Pons (tissue), 1 donor: ENCODE measurements around the gene DCC.
"Not testable (repeated sequence)": the region's sequence is repeated elsewhere in the genome, so short reads cannot be mapped to it uniquely, and the experiment has no call there.

Source experiments
- DNase-seq: peaks from one replicate; pipeline ENCODE4 v3.0.0-alpha.2; 2016; ENCODE audit warnings: low spot score

The DCC gene

DNA sequence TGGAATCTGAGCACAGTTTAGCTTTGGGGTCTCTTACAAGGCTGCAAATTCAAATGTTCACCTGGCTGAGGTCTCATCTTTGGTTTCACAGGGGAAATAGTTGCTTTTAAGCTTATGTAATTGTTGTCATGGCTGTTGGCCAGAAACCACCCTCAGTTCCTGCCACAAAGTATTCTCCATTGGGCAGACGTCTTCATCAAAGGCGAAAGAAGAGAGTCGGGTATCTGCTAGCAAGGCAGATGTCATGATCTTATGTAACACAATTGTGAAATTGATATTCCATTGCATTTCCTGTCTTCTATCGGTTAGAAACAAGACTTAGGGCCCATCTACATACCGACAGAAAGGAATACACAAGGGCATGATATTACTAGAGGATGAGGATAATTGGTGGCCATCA is 1068.3 kb downstream of the DCC start:
- no peak for DNase-seq

DNA sequence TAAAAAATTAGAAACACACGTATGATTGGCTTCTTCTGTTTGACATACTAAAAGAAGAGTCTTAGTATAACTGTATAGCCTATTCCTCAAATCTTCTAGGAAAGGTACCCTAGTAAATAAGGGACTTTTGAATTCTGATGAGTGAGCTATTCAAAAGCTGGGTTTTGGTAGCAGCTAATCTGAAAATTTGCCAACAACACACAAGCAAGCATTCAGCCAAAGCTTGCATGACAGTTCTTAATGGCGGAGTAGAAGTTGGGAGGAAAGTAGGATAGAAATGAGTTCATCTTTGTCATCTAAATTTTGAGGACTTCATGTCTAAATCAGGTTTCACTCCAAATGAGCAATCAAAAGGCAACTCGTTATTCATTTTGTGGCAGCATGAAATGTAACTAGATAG is 1071.5 kb downstream of the DCC start:
- peak; percentile 79 for DNase-seq

DNA sequence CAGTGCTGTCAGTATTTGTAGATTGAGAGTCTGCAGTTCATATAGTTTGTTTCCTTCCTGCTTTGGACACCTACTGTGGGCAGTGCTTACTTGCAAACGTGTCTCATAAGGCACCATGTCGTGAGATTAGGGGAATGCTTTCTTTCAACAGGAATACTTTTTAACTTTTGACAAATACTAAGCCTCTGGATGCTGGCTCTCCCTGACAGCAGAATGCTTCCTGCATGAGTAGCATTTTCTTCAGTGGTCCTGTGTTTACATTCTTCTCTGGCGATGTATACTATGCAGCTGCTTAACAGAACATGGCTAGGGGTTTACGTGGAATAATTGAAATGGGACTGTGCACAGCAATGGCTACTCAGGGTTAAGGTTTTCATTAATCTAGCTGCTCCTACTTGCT is 1077.0 kb downstream of the DCC start:
- DNase-seq: no peak

DNA sequence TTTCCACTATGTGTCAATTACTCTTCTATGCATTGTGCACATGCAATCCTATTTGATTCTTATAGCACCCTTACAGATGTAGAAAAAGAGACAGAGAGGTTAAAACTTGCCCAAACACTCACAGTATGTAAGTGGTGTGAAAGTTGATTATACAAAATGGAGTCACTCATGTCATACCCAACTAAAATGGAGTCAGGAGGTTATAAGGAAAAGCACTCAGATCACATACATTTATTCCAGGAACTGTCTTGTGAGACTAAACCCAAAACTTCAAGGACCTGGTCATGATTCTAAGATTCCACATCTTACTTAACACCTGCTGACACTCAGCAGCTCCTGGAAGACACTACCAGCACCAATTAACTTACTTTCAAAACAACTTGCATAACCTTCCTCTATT is 1081.9 kb downstream of the DCC start:
- DNase-seq: no peak

DNA sequence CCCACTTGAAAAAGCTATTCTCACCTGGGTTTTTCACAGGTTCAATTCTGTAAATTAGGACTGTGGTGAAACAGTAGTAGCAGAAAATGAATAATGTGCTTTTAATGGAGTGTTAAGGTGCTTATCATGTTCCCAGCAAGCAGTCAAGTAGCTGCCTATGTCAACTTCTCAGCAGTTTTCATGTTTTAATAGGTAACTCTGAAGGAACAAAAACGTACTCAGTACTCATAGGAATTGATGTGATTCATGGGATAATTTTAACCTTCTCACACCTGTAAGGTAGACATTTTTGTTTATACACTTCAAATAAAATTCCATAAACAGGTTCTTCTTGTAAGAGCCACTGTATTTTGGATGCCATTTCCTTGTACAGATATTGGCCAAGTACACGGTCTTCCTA is 1082.9 kb downstream of the DCC start:
- DNase-seq: no peak

DNA sequence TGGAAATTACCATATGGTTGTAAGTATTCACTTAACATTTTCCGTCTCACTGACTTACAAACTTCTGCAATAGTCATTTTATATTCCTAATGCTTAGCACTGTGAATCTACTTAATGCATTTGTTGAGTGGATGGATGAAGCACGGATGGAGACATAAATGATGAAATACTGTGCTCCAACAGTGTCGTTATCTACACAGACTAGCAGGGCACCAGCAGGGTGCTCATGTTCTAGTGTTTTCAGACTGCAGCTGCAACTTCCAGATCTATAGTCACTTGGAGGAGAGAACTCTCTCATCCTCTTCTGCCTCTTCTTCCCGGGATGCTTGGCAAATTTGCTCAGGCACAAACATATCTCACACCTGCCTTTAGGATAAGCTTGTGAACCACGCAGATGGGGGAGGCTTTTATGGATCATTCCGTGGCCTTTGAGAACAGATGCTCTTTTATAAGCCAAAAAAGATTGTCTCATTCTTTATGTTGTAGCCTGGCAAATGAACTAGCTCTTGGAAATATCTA is 1086.7 kb downstream of the DCC start:
- no peak for DNase-seq

DNA sequence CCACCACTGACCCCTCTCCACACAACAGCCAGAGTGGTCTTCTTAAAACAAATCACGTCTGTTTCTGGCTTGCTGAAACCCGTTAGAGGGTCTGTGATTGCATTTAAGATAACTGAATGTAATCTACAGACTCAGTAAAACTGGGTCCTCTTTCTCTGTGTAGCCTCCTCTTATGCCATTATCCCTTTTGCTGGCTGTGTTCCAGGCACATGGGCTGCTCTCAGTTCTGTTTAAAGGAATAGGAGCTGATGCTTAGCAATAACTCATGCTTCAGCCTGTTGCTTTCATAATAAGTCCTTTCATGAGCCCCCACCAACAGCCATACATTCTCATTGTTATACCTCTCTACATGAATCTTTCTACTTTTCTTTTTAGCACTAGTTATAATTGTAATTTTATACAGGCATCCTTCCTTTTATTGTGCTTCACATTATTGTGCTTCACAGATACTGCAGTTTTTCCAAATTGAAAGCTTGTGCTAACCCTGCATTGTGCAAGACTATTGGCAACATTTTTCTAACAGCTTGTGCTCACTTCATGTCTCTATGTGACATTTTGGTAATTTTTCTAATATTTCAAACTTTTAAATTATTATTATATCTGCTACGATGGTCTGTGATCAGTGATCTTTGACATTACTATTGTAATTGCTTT is 1101.9 kb downstream of the DCC start:
- no peak for DNase-seq

DNA sequence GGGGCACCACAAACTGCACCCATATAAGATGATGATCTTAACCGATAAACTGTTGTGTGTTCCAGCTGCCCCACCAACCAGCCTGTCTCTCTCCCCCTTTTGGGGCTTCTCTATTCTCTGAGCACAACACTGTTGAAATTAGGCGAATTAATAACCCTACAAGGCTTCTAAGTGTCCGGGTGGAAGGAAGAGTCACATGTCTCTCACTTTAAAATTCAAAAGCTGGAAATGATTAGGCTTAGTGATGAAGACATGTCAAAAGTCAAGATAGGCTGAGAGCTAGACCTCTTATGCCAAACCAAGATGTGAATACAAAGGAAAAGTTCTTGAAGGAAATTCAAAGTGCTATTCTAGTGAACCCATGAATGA is 1102.4 kb downstream of the DCC start:
- DNase-seq: no peak

DNA sequence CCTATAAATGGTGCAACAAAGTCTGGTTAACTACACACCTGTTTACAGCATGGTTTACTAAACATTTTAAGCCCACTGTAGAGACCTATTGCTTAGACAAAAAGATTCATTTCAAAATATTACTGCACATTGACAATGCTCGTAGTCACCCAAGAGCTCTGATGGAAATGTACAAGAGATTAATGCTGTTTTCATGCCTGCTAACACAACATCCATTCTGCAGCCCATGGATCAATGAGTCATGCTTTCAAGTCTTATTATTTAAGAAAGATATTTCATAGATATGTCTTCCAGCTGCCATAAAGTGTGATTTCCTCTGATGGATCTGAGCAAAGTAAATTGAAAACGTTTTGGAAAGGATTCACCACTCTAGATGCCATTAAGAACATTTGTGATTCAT is 1103.3 kb downstream of the DCC start:
- DNase-seq: no peak

DNA sequence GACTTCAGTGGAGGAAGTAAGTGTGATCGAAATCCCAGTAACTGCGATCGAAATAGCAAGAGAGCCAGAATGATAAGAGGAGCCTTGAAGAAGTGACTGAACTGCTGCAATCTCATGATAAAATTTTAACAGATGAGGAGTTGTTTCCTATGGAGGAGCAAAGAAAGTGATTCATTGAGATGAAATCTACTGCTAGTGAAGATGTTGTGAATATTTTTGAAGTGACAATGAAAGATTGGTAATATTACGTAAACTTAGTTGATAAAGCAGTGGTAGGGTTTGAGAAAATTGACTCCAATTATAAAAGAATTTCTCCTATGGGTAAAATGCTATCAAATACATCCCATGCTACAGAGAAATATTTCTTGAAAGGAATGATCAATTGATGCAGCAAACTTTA is 1103.8 kb downstream of the DCC start:
- no peak for DNase-seq

DNA sequence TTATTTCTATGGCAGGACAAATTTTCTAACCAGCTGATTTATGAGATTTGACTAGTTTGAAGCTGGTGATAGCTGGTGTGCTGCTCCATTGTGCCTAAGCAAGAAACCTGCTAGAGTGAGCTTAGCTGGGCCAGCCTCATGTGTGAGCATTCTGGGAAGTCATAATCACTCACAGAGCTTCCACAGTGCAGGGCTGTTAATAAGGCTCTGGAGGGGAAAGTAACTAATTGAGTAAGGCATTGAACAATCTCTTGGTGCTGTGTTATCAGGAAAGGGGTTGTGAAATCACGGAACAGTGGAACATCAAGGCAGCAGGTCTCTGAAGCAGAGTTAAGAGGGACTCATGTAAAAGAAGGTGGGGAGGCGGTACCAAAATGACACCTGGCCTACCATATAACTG is 1111.9 kb downstream of the DCC start:
- no peak for DNase-seq

DNA sequence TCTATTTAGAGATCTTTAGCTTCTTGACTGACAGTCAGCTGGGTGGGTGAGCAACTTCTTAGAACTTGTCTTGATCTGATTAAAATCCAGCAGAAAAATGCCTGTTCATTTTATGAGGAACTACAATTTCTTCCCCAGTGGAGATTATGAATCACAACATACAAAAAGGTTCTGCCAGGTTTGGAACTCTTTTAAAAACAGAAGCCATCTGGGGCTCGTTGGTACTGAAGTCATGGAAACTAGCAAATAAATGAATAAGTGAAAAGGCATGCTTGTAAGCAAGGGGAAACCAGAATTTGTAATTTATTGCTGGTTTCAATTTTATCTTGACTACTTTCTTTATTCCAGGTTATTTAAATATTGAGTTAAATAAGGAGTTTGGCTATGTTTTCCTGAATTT is 1117.1 kb downstream of the DCC start:
- DNase-seq: peak; percentile 47

DNA sequence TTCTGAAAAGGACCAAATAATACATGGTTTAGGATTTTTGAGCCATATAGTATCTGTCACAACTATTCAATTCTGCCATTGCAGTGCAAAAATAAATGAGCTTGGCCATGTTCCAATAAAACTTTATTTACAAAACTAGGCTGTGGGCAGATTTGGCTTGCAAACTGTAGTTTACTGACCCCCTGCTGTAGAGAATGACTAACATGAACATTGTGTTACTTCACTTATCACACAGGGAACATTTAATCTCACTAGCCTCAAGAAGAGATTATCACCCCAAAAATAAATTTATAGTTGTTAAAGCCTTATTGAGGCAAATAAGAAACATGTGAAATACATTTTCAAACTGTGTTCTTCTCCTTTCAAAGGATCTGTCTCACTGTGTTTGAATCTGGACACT is 1118.3 kb downstream of the DCC start:
- no peak for DNase-seq

DNA sequence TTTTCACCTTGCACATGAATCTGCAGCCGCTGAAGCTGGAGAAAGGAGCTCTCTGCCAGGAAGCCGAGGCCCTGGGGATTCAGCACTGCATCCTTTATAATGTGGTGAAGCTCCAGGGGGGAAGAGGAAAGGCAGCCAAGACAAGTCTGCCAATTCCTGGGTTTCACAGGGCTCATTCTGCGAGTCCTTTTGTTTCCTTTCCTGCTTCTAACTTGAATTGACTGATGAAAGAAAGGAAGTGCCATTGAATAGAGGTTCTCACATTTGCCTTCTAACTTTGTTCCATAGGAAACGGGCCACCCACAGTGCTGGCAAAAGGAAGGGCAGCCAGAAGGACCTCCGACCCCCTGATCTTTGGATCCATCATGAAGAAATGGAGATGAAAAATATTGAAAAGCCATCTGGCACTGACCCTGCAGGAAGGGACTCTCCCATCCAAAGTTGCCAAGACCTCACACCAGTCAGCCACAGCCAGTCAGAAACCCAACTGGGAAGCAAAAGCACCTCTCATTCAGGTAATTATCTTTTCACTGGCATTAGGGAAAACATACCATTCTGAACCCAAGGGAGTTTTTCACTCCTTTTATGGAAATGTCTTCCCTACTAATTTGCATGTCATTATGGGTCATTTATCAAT is 1119.1 kb downstream of the DCC start:
- DNase-seq: peak; percentile 65

DNA sequence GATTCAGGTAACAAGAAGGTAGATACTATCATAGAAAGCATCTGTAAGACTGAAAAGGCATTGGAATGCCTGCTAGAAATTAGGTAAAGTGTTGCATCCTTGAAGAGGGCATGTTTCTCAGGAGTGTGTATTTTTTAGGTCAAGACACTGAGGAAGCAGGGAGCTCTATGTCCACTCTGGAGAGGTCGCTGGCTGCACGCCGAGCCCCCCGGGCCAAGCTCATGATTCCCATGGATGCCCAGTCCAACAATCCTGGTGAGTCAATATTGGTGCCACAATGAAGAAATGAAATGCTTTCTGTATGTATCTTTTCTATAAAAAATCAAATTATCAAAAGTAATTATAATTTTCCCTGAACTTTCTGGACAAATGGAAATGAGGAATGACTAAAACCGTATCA is 1127.8 kb downstream of the DCC start:
- DNase-seq: no peak

DNA sequence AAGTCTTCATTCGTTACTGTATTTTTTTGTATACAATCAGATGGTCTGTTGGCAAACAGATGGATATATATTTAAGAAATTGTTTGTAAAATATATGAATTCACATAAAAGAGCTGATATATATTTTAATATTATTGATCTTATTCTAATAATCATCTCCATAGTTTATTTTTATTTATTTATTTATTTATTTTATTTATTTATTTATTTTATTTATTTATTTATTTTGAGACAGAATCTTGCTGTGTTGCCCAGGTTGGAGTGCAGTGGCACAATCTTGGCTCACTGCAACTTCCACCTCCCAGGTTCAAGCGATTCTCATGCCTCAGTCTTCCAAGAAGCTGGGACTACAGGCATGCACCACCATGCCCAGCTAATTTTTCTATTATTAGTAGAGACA is 1128.2 kb downstream of the DCC start:
- not testable (repeated sequence) for DNase-seq

DNA sequence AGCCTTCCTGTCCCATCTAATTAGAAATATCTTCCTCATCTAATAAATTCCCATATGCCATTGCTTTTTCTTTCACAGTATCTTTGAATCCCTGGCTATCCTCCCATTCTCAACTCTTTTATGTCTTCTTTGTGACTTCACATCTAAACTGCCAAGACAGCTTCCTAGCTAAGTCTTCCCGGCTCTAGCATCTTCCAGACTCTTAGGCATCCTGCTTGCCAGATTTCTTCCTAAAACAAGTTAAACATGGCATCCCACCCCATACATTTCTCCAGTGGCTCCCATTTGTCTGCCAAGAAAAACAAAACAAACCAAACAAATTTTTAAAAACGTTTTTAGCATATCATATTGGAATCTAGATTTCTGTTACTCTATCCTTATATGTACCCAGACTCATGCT is 1132.5 kb downstream of the DCC start:
- no peak for DNase-seq

DNA sequence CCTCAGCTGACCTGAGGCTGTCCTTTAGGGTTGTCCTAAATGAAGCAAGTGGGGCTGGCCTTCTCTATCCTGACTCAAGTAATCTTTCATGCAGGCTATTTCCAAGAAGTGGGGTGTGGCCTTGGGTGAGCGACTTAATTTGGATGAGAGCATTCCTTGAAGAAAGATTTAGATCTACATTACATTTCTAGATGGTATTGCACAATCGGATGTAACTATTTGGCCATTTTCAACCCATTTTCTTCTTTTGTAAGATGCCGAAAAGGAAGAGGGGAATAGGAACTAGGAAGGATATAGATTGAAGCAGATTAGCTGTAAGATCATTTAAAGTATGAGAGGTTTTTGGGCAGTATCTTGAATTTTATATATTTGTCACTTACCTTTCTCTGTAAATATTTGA is 1138.2 kb downstream of the DCC start:
- DNase-seq: no peak

DNA sequence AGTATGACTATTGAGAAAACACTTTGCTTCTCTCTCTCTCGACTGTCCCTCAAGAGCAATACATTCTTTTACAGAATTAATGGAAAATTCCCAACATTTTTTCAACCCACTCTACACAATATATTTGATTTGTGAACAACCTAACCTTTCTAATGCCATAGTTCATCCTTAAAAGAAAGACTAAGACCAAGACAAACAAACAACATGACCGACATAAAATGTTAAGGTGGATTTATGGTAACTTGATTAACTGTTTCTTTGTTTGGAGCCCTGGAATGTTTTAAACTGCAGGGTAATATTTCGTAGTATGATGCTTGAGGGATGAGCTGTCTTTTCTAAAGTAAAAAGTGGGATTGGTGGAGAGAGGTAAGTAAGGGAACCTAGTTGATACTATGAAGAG is 1146.3 kb downstream of the DCC start:
- DNase-seq: no peak

DNA sequence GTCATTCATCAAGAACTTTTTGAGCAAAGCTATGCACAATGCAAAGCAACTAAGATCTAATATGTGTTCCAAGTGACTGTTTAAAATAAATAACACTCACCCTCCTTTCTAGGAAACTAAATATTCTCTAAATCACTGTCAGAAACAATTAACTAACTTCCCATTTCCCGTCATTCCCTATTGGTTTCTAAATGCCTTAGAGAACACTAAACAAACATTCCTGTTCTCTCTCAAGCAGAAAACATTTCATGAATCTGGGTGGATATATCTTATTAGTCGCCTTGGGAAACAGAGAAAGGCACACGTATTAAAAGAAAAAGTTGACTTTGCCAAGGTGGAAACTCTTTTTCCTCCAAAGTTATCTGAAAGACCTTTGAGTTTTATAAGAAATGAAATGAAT is 1149.3 kb downstream of the DCC start:
- DNase-seq: no peak

DNA sequence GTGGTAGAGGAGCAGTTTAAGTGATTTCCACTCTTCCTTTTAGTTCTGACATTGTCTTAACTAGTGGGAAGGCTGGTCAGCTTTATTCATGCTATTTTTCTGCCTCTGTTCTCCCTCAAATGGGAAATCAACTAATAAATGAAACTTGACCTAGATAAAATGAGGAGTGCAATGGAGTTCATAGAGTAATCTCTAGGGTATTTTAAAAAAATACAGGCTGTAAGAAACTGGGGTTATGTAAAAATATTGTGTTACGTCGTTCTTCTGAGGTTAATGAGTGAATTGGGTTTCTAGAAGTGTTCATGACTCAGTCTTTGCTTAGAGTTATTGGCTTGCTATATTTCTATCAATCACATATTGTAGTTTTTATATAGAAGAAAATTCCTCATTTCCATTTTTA is 1150.0 kb downstream of the DCC start:
- no peak for DNase-seq

DNA sequence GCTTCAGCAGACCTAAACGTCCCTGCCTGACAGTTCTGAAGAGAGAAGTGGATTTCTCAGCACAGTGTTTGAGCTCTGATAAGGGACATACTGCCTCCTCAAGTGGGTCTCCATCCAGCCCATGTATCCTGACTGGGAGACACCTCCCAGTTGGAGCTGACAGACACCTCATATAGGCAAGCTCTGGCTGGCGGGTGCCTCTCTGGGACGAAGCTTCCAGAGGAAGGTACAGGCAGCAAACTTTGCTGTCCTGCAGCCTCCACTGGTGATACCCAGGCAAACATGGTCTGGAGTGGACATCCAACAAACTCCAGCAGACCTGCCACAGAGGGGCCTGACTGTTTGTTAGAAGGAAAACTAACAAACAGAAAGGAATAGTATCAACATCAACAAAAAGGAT is 1156.0 kb downstream of the DCC start:
- DNase-seq: no peak

DNA sequence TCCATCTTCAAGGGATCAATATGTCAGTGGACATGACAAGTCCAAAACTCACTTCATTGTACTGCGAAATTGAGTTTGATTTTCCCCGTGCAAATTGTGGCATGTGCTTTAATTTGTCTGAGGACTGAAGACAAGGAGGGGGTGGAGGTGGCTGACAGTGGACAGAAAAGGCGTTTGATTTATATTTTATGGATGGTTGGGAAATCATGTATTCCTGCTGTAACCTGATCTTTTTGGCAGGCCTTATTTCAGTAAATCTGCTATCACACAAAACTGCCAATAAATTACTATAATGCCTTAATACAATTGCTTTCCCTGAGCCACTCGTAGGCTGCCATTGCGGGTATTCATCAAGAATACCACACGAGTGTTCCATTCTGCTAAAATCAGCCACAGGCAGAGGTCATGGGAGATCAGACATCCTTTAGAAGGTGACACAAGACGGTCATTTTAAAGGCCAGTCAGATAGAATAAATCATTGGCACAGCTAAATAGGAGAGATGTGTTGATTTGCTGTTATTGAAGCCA is 1164.0 kb downstream of the DCC start:
- DNase-seq: no peak

DNA sequence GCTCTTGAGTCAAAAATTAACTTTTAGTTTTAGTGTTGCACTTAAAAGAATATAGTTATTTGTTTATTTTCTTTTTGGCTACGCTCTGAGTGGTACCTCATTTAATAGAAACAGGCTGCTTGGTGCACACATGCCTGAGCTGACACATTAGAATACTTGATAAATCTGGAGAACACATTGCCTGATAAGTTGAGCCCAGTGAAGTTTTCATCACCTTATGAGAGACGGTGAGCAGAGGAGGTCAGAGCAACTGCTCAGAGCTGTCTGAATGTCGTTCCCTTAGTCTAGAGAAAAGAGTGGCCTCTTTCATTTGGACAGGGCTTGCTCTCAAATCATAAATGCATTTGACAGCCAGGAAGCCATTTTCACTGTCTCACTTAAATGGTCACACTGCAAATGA is 1168.5 kb downstream of the DCC start:
- no peak for DNase-seq
